GM12874 (cell line): Measurements from ENCODE around the gene POTEM.
"Not testable (repeated sequence)": the region's sequence is repeated elsewhere in the genome, so short reads cannot be mapped to it uniquely, and the experiment has no call there.

Experiments
- TF ChIP-seq, protein P1 (sequence below): IDR thresholded peaks from 2 replicates; pipeline ENCODE4 v1.5.1; 2011; ENCODE audit warnings: low read depth, mild to moderate bottlenecking, control low read depth, low read length, moderate library complexity; ENCODE audit not compliant: insufficient read depth

The POTEM gene

GRCh38 chr14:18967134-18967533 lies at the start of gene POTEM:
Gene POTEM (plus strand): TSS chr14:18967434. CDS start chr14:18967486, 52 bp downstream.
- TF ChIP-seq, protein P1, sequence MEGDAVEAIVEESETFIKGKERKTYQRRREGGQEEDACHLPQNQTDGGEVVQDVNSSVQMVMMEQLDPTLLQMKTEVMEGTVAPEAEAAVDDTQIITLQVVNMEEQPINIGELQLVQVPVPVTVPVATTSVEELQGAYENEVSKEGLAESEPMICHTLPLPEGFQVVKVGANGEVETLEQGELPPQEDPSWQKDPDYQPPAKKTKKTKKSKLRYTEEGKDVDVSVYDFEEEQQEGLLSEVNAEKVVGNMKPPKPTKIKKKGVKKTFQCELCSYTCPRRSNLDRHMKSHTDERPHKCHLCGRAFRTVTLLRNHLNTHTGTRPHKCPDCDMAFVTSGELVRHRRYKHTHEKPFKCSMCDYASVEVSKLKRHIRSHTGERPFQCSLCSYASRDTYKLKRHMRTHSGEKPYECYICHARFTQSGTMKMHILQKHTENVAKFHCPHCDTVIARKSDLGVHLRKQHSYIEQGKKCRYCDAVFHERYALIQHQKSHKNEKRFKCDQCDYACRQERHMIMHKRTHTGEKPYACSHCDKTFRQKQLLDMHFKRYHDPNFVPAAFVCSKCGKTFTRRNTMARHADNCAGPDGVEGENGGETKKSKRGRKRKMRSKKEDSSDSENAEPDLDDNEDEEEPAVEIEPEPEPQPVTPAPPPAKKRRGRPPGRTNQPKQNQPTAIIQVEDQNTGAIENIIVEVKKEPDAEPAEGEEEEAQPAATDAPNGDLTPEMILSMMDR: not testable (repeated sequence)
